Ectodermal cell (in vitro differentiated cells): Measurements from ENCODE around the gene DGKZ.

Source experiments
- H3K27ac ChIP-seq: 2 replicates; pipeline ENCODE4 v1.7.0; 2013; ENCODE audit warnings: mild to moderate bottlenecking, low read depth, low read length; ENCODE audit not compliant: insufficient read depth, poor library complexity, severe bottlenecking
- H3K27me3 ChIP-seq: 2 replicates; pipeline ENCODE4 v1.7.0; 2013; ENCODE audit warnings: mild to moderate bottlenecking, low read length; ENCODE audit not compliant: insufficient read depth, control insufficient read depth, poor library complexity, severe bottlenecking
- H3K36me3 ChIP-seq: one replicate; pipeline ENCODE4 v1.7.0; 2013; ENCODE audit warnings: low read length; ENCODE audit not compliant: control insufficient read depth, insufficient read depth
- H3K4me1 ChIP-seq: one replicate; pipeline ENCODE4 v1.7.0; 2013; ENCODE audit warnings: low read length; ENCODE audit not compliant: control insufficient read depth, insufficient read depth
- H3K4me3 ChIP-seq: 2 replicates; pipeline ENCODE4 v1.7.0; 2013; ENCODE audit warnings: low read depth, low read length, control low read depth; ENCODE audit not compliant: insufficient read depth
- H3K9me3 ChIP-seq: 2 replicates; pipeline ENCODE4 v1.7.0; 2013; ENCODE audit warnings: mild to moderate bottlenecking, low read length, moderate library complexity; ENCODE audit not compliant: control insufficient read depth
- WGBS, 2 experiments: methylation state at CpG; one replicate each; pipeline ENCODE4 v1.1.7; 2013; ENCODE audit warnings: missing lambda C conversion rate in 2 of 2; 5-methylcytosine and 5-hydroxymethylcytosine counted together

The DGKZ gene

GRCh38 chr11:46326813-46327416 lies 20.3 kb upstream of the DGKZ start:
- H3K9me3 ChIP-seq, result no peaks in the 10 kb centered on the region
- WGBS, 2 experiments, result 92 to 93% methylated on average over 10 of the region's 10 CpGs
- peaks cover 27% of the 10 kb centered on the region for H3K4me1 ChIP-seq
- H3K27me3 ChIP-seq, result peaks cover 3% of the 10 kb centered on the region
- no peak overlapping the region for H3K4me3 ChIP-seq
- H3K36me3 ChIP-seq, result no peaks in the 10 kb centered on the region
- H3K27ac ChIP-seq, result no peak overlapping the region

- peaks cover 11% of the 10 kb centered on the region for H3K27me3 ChIP-seq
- H3K36me3 ChIP-seq, result no peaks in the 10 kb centered on the region
- no peak overlapping the region for H3K4me3 ChIP-seq
- H3K4me1 ChIP-seq, result peaks cover 31% of the 10 kb centered on the region
- 90 to 92% methylated on average over 8 of the region's 8 CpGs for WGBS, 2 experiments
- no peaks in the 10 kb centered on the region for H3K9me3 ChIP-seq
- no peak overlapping the region for H3K27ac ChIP-seq
These were observed 19.4 kb upstream of the DGKZ start for GRCh38 chr11:46327829-46328228.

GRCh38 chr11:46330154-46330553 lies 17.1 kb upstream of the DGKZ start:
- peak overlapping the region; percentile 84 for H3K27ac ChIP-seq
- peaks cover 40% of the 10 kb centered on the region for H3K4me1 ChIP-seq
- peaks cover 23% of the 10 kb centered on the region for H3K27me3 ChIP-seq
- H3K4me3 ChIP-seq, result no peak overlapping the region
- WGBS, 2 experiments, result 39 to 47% methylated on average over 5 of the region's 5 CpGs
- H3K36me3 ChIP-seq, result no peaks in the 10 kb centered on the region
- no peaks in the 10 kb centered on the region for H3K9me3 ChIP-seq

- Histone ChIP-seq H3K27me3 (peaks cover 23% of the 10 kb centered on the region), H3K36me3 (no peaks in the 10 kb centered on the region), H3K4me3 (peak overlapping the region; percentile 6), H3K27ac (peak overlapping the region; percentile 84), H3K4me1 (peaks cover 45% of the 10 kb centered on the region), H3K9me3 (no peaks in the 10 kb centered on the region)
- WGBS, 2 experiments, result 8 to 12% methylated on average over 11 of the region's 11 CpGs
These were observed 16.5 kb upstream of the DGKZ start for GRCh38 chr11:46330563-46331281.

- Histone ChIP-seq H3K36me3 (no peaks in the 10 kb centered on the region), H3K27me3 (peaks cover 23% of the 10 kb centered on the region), H3K9me3 (no peaks in the 10 kb centered on the region), H3K4me3 (no peak overlapping the region), H3K27ac (no peak overlapping the region), H3K4me1 (peaks cover 52% of the 10 kb centered on the region)
- 78 to 85% methylated on average over 5 of the region's 5 CpGs for WGBS, 2 experiments
These were observed 15.8 kb upstream of the DGKZ start for GRCh38 chr11:46331282-46331984.

GRCh38 chr11:46332093-46332567 lies 15.1 kb upstream of the DGKZ start:
- Histone ChIP-seq H3K27me3 (peaks cover 23% of the 10 kb centered on the region), H3K27ac (no peak overlapping the region), H3K4me3 (peak overlapping the region; percentile 52), H3K36me3 (no peaks in the 10 kb centered on the region), H3K4me1 (peaks cover 58% of the 10 kb centered on the region), H3K9me3 (no peaks in the 10 kb centered on the region)
- 12 to 14% methylated on average over 8 of the region's 8 CpGs for WGBS, 2 experiments

- Histone ChIP-seq H3K4me3 (peak overlapping the region; percentile 52), H3K27me3 (peaks cover 23% of the 10 kb centered on the region), H3K4me1 (peaks cover 58% of the 10 kb centered on the region), H3K36me3 (no peaks in the 10 kb centered on the region), H3K27ac (no peak overlapping the region), H3K9me3 (no peaks in the 10 kb centered on the region)
- 1% methylated on average over 99 of the region's 99 CpGs for WGBS, 2 experiments
These were observed 14.5 kb upstream of the DGKZ start for GRCh38 chr11:46332568-46333393.

- Histone ChIP-seq H3K27me3 (peaks cover 23% of the 10 kb centered on the region), H3K4me1 (peaks cover 62% of the 10 kb centered on the region), H3K27ac (no peak overlapping the region), H3K4me3 (peak overlapping the region; percentile 52), H3K36me3 (no peaks in the 10 kb centered on the region), H3K9me3 (no peaks in the 10 kb centered on the region)
- 7% methylated on average over 25 of the region's 25 CpGs for WGBS, 2 experiments
These were observed 13.8 kb upstream of the DGKZ start for GRCh38 chr11:46333394-46333947.

GRCh38 chr11:46334211-46334610 lies 13.1 kb upstream of the DGKZ start:
- 90 to 91% methylated on average over 3 of the region's 3 CpGs for WGBS, 2 experiments
- Histone ChIP-seq H3K27ac (no peak overlapping the region), H3K4me1 (peaks cover 70% of the 10 kb centered on the region), H3K9me3 (no peaks in the 10 kb centered on the region), H3K36me3 (no peaks in the 10 kb centered on the region), H3K4me3 (no peak overlapping the region), H3K27me3 (peaks cover 23% of the 10 kb centered on the region)
